GM18861 (cell line): ENCODE results near the gene KCND3.
A peak's percentile ranks its signal among the peaks of the same experiment; 100 is the strongest.

Experiments
- ATAC-seq: cut with Tn5 transposase; IDR thresholded peaks from one replicate; pipeline ENCODE4 v1.9.1; 2021; ENCODE audit not compliant: unreplicated experiment

KCND3 gene

DNA sequence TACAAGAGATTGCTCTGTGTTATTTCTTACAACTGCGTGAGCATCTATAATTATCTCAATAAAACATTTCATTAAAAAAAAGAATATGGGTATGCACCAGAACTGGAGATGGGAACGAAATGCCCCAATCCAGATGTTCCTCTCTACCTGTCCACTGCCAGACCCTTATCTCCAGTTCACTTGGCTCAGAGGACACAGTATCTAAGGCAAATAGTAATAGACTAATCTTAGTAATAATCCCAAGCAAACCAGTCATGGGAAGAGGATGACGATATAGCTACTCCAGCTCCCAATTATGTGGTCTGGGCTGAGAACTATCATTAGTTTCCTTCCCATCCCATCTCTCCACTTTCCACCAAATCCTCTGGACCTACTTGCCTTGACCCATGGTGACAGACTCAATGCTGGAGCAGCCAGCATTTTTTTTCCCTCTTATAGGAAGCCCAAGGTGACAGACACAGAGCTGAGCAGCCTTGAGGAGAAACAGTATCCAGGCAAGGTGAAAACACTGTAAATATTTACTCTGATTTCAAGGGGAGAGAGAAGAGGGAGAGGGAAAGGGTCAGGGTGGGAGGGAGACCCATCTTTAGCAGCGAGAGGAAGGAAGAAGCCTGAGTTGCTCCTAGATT, 205.1 kb downstream of the KCND3 start:
- ATAC-seq, result no peak

DNA sequence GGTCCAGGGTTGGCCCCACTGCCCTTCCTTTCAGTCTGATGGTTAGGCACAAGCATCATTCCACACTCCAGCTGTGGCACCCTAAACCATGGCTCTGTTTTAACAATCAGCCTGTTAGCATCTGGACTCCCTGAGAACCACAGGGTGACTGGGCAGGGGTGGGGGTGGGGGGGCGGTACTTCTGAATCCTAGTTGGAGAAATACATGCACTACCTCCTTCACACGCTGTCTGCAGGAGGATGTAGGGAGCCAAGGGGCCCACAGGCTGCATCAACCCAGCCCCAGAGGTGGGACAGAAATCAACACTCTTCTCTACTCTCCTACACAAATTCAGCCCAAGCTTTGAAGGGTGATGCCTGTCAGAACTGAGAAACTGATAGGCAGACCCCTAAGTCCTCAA, 209.9 kb downstream of the KCND3 start:
- ATAC-seq, result no peak

- ATAC-seq, result no peak
These were observed 210.9 kb downstream of the KCND3 start for GRCh38 chr1:111778541-111779051.

DNA sequence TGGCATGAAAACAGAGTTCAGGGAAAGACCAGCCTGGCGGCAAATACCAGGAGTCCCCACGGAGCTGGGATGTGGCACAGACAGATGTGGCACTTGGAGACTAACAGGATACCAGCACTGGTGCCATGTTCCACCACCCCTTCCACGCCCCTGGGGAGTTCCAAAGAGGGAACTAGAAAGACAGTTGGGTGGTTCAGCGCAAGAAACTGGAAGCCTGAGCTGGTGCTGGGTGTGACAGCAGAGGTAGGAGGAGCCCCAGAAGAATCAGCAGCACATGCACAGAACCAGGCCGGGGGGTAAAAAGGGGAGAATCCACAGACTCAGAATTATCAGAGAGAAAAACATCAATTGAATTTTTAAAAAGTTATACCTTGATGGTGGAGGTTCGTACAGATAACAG, 211.4 kb downstream of the KCND3 start:
- ATAC-seq, result no peak

- ATAC-seq, result no peak
These were observed 212.2 kb downstream of the KCND3 start for GRCh38 chr1:111777301-111777700.

- no peak for ATAC-seq
These were observed 212.6 kb downstream of the KCND3 start for GRCh38 chr1:111776861-111777260.

DNA sequence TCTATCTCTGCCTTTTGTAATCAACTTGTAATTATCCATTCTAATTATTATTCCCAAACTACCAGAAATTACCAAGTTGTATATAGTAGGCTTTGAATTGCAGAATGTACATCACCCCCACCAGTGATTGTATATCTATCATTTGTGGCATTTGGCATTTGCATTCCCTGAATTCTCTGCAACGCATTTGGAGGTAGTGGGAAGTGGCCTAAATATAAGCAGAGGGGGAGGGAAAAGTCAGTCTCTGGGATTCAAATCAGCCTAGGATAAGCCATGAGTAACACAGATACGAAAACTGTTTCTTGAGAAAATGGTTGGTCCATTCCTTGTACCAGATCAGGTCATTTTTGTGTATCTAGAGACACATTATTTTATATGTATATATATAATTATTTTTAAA, 213.1 kb downstream of the KCND3 start:
- ATAC-seq, result no peak

- no peak for ATAC-seq
These were observed 213.5 kb downstream of the KCND3 start for GRCh38 chr1:111775966-111776365.

DNA sequence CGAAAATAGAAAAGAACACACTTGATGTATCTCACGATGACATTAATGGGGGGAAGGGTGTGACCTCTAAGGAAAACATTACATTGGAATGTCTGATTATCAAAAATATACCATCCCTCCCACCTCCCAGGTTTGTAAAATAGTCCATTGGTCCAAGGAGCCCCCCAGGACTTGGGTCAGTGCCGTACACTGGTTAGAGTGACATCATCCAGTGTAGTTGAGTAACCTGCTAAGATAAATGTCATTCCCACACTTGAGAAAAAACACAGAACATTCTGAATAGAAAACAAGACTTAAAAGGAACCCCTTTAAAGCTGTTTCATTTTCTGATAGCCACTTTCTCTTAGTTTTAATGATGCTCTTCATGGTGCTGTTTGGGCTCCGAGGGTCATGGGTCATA, 218.6 kb downstream of the KCND3 start:
- ATAC-seq, result no peak

- ATAC-seq, result no peak
These were observed 219.8 kb downstream of the KCND3 start for GRCh38 chr1:111769517-111770146.

DNA sequence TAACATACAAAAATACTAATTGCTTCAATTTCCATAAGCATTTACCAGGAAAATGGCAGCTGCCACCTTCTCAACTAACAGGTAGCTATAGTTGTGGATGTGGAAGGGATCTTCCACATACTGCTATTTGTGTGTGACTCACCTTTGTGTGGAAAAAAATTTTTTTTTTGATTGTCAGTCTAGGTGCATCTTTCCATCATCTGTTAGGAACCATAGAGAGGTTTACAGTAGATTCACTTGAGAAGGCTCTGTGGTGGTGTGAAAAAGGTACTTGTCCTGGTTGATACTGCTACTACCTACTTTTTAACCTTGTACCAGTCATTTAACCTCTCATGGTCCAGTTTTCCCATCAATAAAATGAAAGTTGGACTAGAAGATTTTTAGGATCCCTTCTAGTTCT, 220.8 kb downstream of the KCND3 start:
- ATAC-seq, result no peak

DNA sequence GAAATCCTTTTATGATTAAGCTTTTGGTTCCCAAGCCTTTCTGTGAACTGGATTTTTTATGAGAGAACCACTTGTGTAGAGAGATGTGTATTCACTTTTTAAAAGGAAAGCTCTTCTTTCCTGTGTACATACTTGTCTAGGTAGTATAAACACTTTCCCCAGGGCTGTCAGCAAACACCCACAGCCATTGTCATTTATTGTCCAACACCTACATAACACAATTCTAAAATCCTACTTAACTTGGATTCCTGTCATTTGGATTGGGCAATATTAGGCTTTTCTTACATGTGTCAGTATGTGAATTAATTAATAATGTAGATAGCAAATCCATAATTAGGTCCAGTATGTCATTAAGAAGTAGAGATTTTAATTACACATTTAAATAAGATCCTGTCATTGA, 221.4 kb downstream of the KCND3 start:
- no peak for ATAC-seq

GRCh38 chr1:111762332-111762731, 227.1 kb downstream of the KCND3 start:
- ATAC-seq, result no peak

DNA sequence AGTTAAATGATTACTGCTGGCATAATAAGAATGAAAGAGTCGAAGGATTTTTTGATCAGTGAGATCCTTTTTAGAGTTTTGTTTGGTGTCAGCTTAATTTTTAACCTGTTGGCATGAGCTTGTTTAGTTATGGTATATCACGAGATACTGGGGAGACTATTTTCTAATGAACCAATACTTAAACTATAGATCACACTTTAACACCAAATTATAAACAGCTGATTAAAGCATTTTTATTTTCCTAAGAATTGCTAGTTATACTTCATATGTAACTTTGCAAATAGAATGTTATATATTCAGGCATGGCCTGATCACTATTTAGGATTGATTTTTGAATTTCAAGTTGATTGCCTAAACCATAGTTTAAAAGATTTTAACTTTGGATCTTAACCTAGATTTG, 227.8 kb downstream of the KCND3 start:
- ATAC-seq, result no peak

DNA sequence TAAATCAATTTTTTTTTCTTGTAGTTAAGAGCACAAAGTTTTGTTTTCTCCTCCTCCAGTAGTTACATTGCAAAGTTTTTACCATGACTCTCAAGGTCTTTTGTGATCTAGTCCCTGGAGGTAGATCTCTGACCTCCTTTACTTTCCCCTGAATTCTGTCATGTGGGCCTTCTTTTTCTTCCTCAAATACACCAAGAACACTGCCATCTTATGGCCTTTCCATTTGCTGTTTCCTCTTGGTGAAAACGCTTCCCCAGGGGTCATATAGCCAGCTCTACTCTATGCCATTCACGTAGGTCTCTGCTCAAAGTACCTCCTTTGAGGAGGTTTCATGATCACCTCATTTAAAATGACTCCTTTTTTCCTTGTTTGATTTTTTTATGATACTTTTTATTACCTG, 231.1 kb downstream of the KCND3 start:
- ATAC-seq, result no peak

DNA sequence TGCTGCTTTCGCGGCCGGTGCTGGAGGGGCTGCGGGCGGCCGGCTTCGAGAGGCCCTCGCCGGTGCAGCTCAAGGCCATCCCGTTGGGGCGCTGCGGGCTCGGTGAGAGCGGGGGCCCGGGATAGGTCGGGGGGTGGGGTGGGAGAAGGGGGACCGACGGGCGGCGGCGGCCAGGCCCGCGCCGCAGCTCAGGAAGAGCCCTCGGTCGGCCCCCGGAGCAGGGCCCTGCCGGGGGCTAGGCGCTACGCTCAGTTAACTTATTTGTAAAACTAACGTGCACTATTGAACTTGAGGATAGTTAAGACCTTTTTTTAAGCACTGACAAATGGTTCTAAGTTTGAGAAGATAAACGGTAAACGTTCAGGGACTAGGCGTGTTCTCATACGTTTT, 233.3 kb downstream of the KCND3 start:
- ATAC-seq, result no peak

DNA sequence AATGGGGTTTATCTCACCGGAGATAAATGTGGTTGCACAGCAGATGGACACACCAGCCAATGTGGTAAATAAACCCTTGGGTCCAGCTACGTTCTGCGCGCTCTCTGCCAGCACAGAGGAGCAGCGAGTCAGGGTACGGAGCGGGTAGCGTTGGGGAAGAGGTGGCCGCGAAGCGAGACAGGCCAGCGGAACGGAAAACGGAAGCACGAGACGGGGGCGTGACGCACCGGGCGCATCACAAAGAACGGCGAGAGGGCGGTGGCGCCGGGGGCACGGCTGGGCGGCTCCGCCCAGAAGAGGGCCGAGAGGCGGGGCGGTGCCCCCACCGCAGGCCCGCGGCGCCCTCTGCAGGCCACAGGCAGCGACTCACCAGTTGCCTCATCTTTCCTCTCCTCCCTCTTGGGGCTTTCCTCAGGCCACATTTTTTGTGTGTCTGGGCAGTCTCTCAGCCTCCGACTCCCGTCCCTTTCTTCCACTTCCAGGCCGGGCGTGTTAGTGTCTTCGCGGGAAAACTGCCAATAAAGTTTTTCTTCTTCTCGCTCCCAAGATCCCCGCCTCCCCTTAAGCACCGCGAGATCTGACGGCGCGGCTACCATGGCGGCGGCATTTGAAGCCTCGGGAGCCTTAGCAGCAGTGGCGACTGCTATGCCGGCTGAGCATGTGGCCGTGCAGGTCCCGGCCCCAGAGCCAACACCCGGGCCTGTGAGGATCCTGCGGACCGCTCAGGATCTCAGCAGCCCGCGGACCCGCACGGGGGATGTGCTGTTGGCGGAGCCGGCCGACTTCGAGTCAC, 233.9 kb downstream of the KCND3 start, which contains the start of gene DDX20:
Gene DDX20 (plus strand): TSS at position 571 of the 793 bp plus-strand sequence. CDS start 24 bp downstream, at position 595.
- ATAC-seq, result peak; percentile 79

DNA sequence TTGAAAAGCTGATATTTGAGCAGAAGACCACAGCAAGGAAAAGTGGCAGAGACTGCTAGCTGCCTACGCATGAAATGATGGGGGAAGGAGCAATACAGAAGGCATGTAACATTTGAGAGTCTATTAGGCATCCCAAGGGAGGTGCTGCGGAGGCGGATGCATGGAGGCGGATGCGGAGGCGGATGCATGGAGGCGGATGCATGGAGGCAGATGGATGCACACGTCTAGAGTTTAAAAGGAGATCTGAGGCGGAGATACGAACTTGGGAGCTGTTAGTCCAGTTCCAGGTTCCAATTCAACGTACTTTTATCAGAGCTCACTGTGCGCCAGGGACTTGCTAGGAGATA, 234.5 kb downstream of the KCND3 start:
- peak; percentile 3 for ATAC-seq

DNA sequence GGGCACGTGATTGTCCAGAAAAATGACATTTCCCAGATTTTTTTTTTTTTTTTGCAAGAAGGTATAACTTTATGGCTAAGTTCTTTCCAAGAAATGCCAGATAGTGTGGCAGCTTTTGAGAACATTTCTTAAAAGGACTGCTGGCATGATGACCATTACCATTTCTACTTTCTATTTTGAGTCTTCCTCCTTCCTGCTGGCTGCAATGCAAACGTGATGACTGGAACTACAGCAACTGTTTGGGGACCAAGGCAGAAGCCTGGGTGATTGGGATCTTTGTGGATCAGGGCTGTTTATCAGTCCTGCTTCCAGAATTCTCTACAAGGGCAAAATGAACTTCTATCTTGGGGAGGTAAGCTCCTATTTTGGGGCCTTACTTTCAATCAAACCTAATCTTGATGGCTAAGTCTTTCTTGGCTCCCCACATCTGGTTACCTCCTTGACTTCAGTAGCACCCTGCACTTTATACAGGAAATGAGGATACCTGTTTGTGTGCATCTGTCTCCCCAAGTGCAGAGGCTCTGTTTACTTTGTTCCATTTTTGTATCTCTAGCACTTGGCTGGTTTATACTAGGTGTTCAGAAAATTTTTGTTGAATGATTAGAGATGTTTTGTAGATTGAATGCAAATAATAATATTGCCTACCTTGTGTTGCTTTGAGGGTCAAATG, 237.4 kb downstream of the KCND3 start:
- ATAC-seq, result no peak

DNA sequence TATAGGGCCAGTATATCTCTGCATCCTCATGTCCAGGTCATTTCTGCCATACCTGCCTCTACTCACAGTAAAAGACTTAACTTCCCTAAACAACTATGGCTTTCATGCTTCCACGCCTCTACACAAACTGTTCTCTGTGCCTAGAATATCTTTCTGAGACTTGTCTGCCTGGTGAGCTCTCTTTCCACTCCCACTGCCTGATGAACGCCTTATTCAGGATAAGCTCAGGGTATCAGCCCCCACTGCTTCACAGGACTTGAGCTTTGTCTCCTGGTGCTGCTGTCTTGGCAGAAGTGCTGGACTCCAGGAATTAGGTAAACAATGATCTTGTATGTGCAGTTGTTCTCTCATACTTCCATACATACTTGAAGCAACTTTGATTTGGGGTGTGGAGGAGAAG, 238.6 kb downstream of the KCND3 start:
- ATAC-seq, result no peak

- no peak for ATAC-seq
These were observed 239.8 kb downstream of the KCND3 start for GRCh38 chr1:111749628-111750027.

- no peak for ATAC-seq
These were observed 241.5 kb downstream of the KCND3 start for GRCh38 chr1:111747947-111748346.
